ENCODE measurements around the gene RASSF8.

RASSF8 gene

DNA sequence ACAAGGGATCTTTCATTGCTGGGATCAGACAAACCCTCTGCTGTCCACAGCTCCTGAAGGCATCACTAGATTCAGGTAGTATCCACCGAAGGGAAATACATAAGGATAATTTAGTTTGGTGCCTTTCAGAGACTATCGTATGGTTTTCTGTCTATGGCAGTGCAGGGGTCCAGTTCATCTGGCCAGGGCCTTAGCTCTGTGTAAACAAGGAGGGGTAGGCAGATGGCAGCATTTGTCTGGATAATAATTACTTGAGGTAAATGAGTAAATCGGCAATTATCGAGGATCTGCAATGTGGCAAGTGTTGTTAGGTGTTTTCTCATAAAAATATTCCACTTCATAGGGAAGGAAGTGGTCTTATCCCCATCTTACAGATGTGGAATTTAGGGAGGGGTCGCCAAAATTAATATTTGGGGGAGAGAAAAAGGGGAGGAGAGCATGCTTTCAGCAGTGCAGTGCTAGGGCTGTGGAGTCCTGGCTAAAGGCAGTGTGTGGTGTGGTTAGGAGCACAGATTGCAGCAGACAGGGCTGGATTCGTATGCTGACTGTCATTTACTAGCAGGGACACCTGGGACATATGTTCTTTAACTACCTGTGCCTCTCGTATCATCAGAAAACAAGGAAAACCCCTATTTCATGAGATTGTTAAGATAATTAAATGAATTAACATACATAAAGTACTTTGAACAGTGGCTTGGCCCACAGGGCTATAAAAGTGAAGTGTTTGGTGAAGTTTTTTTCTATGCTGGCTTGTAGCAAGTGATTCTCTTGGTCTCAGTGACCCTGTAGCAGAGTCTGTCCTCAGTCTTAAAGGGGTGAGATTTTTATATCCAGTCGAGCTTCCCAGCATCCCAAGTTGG, 27.1 kb downstream of the RASSF8 start:
- H3K4me2 ChIP-seq (ENCODE audit: low read length), result no peak overlapping the region
- no peaks in the 10 kb centered on the region for H3K4me1 ChIP-seq (ENCODE audit: control insufficient read depth, low read length)
- H3K27ac ChIP-seq (ENCODE audit: low read depth, low read length), result no peak overlapping the region
- H3K36me3 ChIP-seq (ENCODE audit: control insufficient read depth, low read length), result no peaks in the 10 kb centered on the region
- H3F3A ChIP-seq (ENCODE audit: control insufficient read depth, insufficient read depth), result no peaks in the 10 kb centered on the region
- 0 out of 2 replicates have a peak, but pooled peaks cover 5% of the 10 kb centered on the region for H3K27me3 ChIP-seq (ENCODE audit: control insufficient read depth, low read length)
- no peaks in the 10 kb centered on the region for H3K9me2 ChIP-seq (replicated peaks; ENCODE audit: control insufficient read depth, low read length)
- H3K79me2 ChIP-seq (ENCODE audit: control insufficient read depth, low read length), result no peaks in the 10 kb centered on the region
- no peak overlapping the region for H3K4me3 ChIP-seq (ENCODE audit: low read length)
- H4K20me1 ChIP-seq (ENCODE audit: control insufficient read depth, insufficient read depth, low read depth, low read length), result no peaks in the 10 kb centered on the region
- H3K9me3 ChIP-seq (ENCODE audit: control insufficient read depth, insufficient read depth, low read length), result no peaks in the 10 kb centered on the region
- TF ChIP-seq, protein P1, sequence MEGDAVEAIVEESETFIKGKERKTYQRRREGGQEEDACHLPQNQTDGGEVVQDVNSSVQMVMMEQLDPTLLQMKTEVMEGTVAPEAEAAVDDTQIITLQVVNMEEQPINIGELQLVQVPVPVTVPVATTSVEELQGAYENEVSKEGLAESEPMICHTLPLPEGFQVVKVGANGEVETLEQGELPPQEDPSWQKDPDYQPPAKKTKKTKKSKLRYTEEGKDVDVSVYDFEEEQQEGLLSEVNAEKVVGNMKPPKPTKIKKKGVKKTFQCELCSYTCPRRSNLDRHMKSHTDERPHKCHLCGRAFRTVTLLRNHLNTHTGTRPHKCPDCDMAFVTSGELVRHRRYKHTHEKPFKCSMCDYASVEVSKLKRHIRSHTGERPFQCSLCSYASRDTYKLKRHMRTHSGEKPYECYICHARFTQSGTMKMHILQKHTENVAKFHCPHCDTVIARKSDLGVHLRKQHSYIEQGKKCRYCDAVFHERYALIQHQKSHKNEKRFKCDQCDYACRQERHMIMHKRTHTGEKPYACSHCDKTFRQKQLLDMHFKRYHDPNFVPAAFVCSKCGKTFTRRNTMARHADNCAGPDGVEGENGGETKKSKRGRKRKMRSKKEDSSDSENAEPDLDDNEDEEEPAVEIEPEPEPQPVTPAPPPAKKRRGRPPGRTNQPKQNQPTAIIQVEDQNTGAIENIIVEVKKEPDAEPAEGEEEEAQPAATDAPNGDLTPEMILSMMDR (IDR thresholded peaks at IDR 0.05; ENCODE audit: low read depth, low read length, poor library complexity, severe bottlenecking), result no peak
- TF ChIP-seq EZH2phosphoT487 (IDR thresholded peaks at IDR 0.05; ENCODE audit: borderline replicate concordance, low read length), result no peak

DNA sequence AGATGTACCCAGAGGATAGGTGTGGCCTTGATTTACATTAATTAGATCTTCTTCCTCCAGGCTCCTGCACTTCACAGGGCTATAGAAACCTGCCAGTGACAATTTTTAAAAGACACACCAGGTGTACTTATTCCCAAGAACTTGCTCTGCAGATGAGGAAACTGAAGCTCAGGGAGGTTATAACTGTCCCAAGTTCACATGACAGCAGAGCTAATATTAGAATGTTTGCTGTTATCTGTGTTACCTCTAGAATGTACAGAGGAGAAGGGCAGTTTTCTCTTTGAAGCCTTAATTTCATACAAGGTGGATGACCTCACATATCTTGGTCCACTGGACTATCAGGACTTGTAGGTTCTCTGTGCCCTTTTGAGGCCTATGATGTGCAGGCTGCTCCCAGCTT, 27.7 kb downstream of the RASSF8 start:
- TF ChIP-seq, protein P1 (IDR thresholded peaks at IDR 0.05; ENCODE audit: low read depth, low read length, poor library complexity, severe bottlenecking), result no peak
- no peak for TF ChIP-seq EZH2phosphoT487 (IDR thresholded peaks at IDR 0.05; ENCODE audit: borderline replicate concordance, low read length)
- Histone ChIP-seq H3K27ac (ENCODE audit: low read depth, low read length) (no peak overlapping the region), H3K9me2 (replicated peaks; ENCODE audit: control insufficient read depth, low read length) (no peaks in the 10 kb centered on the region), H3F3A (ENCODE audit: control insufficient read depth, insufficient read depth) (no peaks in the 10 kb centered on the region), H3K36me3 (ENCODE audit: control insufficient read depth, low read length) (no peaks in the 10 kb centered on the region), H3K27me3 (ENCODE audit: control insufficient read depth, low read length) (0 out of 2 replicates have a peak, but pooled peaks cover 5% of the 10 kb centered on the region), H4K20me1 (ENCODE audit: control insufficient read depth, insufficient read depth, low read depth, low read length) (no peaks in the 10 kb centered on the region), H3K4me1 (ENCODE audit: control insufficient read depth, low read length) (no peaks in the 10 kb centered on the region), H3K4me2 (ENCODE audit: low read length) (no peak overlapping the region), H3K4me3 (ENCODE audit: low read length) (no peak overlapping the region), H3K79me2 (ENCODE audit: control insufficient read depth, low read length) (no peaks in the 10 kb centered on the region), H3K9me3 (ENCODE audit: control insufficient read depth, insufficient read depth, low read length) (no peaks in the 10 kb centered on the region)

DNA sequence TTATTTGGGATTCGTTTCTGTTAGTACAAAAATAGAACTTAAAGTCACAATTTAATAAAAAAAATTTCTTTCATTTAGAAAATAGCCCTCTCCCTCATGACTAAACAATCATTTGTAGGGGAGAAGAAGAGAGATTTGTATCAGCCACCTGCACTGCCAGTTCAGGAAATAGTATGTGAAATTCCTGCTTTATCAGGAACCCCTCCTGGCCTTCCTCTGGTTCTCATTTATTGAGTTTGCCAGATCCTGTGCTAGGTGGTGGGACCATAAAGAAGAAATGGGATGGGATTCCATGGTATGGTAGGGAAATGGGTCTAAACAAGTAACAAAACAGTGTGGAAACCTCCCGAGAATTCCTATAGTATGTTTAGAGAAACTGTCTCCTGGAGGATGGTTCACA, 30.0 kb downstream of the RASSF8 start:
- no peak overlapping the region for H3K27ac ChIP-seq (ENCODE audit: low read depth, low read length)
- no peaks in the 10 kb centered on the region for H4K20me1 ChIP-seq (ENCODE audit: control insufficient read depth, insufficient read depth, low read depth, low read length)
- no peaks in the 10 kb centered on the region for H3K4me1 ChIP-seq (ENCODE audit: control insufficient read depth, low read length)
- no peaks in the 10 kb centered on the region for H3K79me2 ChIP-seq (ENCODE audit: control insufficient read depth, low read length)
- no peak for TF ChIP-seq EZH2phosphoT487 (IDR thresholded peaks at IDR 0.05; ENCODE audit: borderline replicate concordance, low read length)
- TF ChIP-seq, protein P1 (IDR thresholded peaks at IDR 0.05; ENCODE audit: low read depth, low read length, poor library complexity, severe bottlenecking), result no peak
- no peaks in the 10 kb centered on the region for H3K9me2 ChIP-seq (replicated peaks; ENCODE audit: control insufficient read depth, low read length)
- H3F3A ChIP-seq (ENCODE audit: control insufficient read depth, insufficient read depth), result no peaks in the 10 kb centered on the region
- 0 out of 2 replicates have a peak, but pooled peaks cover 5% of the 10 kb centered on the region for H3K27me3 ChIP-seq (ENCODE audit: control insufficient read depth, low read length)
- H3K4me3 ChIP-seq (ENCODE audit: low read length), result no peak overlapping the region
- H3K36me3 ChIP-seq (ENCODE audit: control insufficient read depth, low read length), result no peaks in the 10 kb centered on the region
- H3K9me3 ChIP-seq (ENCODE audit: control insufficient read depth, insufficient read depth, low read length), result no peaks in the 10 kb centered on the region
- no peak overlapping the region for H3K4me2 ChIP-seq (ENCODE audit: low read length)

Data from DOHH2 (cell line).